OCI-LY1 (cell line): ENCODE data around the gene SEC24B.

ENCODE experiments used
- EZH2 ChIP-seq: fragments of 200-600 bp; sonication (generic), shearing (Covaris generic); IDR thresholded peaks from 2 replicates; pipeline ENCODE4 v1.8.0; 2017; ENCODE audit warnings: borderline replicate concordance, mixed run types, mild to moderate bottlenecking, antibody characterized with exemption, low read length, moderate library complexity, mixed read lengths
- TF ChIP-seq, protein P1 (sequence below): fragments of 200-600 bp; sonication (generic), shearing (Covaris generic); IDR thresholded peaks from 2 replicates; pipeline ENCODE4 v1.5.1; 2017; ENCODE audit warnings: mild to moderate bottlenecking, antibody characterized with exemption, low read length, moderate library complexity, mixed read lengths

DNA sequence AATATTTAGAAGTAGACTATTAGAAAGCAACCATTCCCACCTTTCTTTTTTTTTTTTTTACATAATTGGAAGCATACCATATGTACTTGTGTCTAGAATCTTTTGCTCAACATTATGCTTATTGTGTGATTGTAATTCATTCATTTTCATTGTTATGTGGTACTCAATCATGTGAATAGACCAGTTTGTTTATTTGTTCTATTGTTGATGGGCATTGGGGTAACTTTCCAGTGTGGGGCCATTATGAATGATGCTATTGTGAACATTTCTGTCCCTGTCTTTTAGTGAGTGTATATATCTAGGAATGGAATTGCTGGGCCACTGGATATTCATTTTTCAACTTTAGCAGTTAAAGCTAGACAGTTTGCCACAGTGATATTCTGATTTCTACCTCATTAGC lies 63.9 kb downstream of the SEC24B start:
- TF ChIP-seq, protein P1, sequence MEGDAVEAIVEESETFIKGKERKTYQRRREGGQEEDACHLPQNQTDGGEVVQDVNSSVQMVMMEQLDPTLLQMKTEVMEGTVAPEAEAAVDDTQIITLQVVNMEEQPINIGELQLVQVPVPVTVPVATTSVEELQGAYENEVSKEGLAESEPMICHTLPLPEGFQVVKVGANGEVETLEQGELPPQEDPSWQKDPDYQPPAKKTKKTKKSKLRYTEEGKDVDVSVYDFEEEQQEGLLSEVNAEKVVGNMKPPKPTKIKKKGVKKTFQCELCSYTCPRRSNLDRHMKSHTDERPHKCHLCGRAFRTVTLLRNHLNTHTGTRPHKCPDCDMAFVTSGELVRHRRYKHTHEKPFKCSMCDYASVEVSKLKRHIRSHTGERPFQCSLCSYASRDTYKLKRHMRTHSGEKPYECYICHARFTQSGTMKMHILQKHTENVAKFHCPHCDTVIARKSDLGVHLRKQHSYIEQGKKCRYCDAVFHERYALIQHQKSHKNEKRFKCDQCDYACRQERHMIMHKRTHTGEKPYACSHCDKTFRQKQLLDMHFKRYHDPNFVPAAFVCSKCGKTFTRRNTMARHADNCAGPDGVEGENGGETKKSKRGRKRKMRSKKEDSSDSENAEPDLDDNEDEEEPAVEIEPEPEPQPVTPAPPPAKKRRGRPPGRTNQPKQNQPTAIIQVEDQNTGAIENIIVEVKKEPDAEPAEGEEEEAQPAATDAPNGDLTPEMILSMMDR = no peak
- no peak for TF ChIP-seq EZH2
